CD4-positive, alpha-beta T cell (primary cell): ENCODE data around the gene NYNRIN. TPM values are rescaled to one million over a fixed set of nuclear protein-coding genes. Genes with fewer than 3 reads are reported as not detected.

Experiments
- ATAC-seq: fragments of 200-7000 bp; cut with Tn5 transposase; one replicate; pipeline ENCODE4 v1.10.0; 2022; ENCODE audit warnings: mild to moderate bottlenecking; ENCODE audit not compliant: poor library complexity
- CTCF ChIA-PET: fragments of 350-600 bp; sonication (Branson Sonifier 250); formaldehyde crosslinking; loops from one replicate; lab custom pipeline; 2021; ENCODE audit warnings: antibody characterized with exemption, inconsistent platforms; lab: Charles Lee
- POLR2A ChIA-PET: fragments of 350-600 bp; sonication (Branson Sonifier 250); formaldehyde crosslinking; loops from one replicate; lab custom pipeline; 2021; ENCODE audit warnings: antibody characterized with exemption, inconsistent platforms; lab: Charles Lee
- DNase-seq, 14 experiments: peaks; one replicate each; pipeline ENCODE4 v3.0.0-alpha.2; 2013 to 2020; ENCODE audit warnings: mixed read lengths in 2 of 14
- H3K27ac ChIP-seq, 2 donors: one replicate each; pipeline versions ENCODE4 v1.5.1 to v1.7.0; 2013; ENCODE audit warnings: low read length in 2 of 2, low read depth in 1 of 2, mild to moderate bottlenecking in 1 of 2
- H3K27me3 ChIP-seq, 2 experiments: 1 replicate in 1 of 2; 2 replicates in 1 of 2; pipeline versions ENCODE4 v1.6.1 to v1.7.0; 2013; ENCODE audit warnings: low read length in 2 of 2, control low read depth in 1 of 2, mild to moderate bottlenecking in 1 of 2, moderate library complexity in 1 of 2; ENCODE audit not compliant: insufficient read depth in 2 of 2, control insufficient read depth in 1 of 2
- H3K36me3 ChIP-seq: one replicate; pipeline ENCODE4 v1.6.1; 2013; ENCODE audit warnings: low read length, control low read depth; ENCODE audit not compliant: insufficient read depth
- H3K4me1 ChIP-seq: one replicate; pipeline ENCODE4 v1.6.1; 2013; ENCODE audit warnings: low read length, control low read depth; ENCODE audit not compliant: insufficient read depth
- H3K4me3 ChIP-seq: one replicate; pipeline ENCODE4 v1.5.1; 2013; ENCODE audit warnings: mild to moderate bottlenecking, low read length, moderate library complexity
- H3K9me3 ChIP-seq, 2 experiments: 1 replicate in 1 of 2; 2 replicates in 1 of 2; pipeline versions ENCODE4 v1.6.1 to v1.7.0; 2013; ENCODE audit warnings: low read length in 2 of 2, mild to moderate bottlenecking in 2 of 2, control low read depth in 1 of 2, moderate library complexity in 1 of 2; ENCODE audit not compliant: control insufficient read depth in 1 of 2, insufficient read depth in 1 of 2
- H3K27ac Mint-ChIP-seq: one replicate; pipeline ENCODE4 v1.8.0; 2020; ENCODE audit warnings: mixed read lengths
- H3K27me3 Mint-ChIP-seq: one replicate; pipeline ENCODE4 v1.8.0; 2021; ENCODE audit warnings: mixed read lengths
- H3K36me3 Mint-ChIP-seq: one replicate; pipeline ENCODE4 v1.8.0; 2021; ENCODE audit warnings: low read depth, mixed read lengths
- H3K4me1 Mint-ChIP-seq: one replicate; pipeline ENCODE4 v1.8.0; 2021; ENCODE audit warnings: low read depth, mixed read lengths
- H3K4me3 Mint-ChIP-seq: one replicate; pipeline ENCODE4 v1.8.0; 2020; ENCODE audit warnings: mild to moderate bottlenecking, mixed read lengths
- H3K9me3 Mint-ChIP-seq: one replicate; pipeline ENCODE4 v1.8.0; 2020; ENCODE audit warnings: mixed read lengths
- intact Hi-C, 2 experiments: fragments of 100-400 bp; cut with DNase I in 1 of 2; cut with micrococcal nuclease in 1 of 2; formaldehyde crosslinking; loops; one replicate each; pipeline versions ENCODE4 v1.15.1 to v1.9.0; 2023 to 2025; cut with DNase I, micrococcal nuclease
- total RNA-seq, 174 experiments: library from RNA in 2 of 174; stranded (reverse) in 2 of 174; gene quantifications; one replicate each; pipeline ENCODE4 v1.2.3 and lab custom pipeline; 2021 to 2026
- TF ChIP-seq, protein P1 (sequence below): fragments of 200-600 bp; IDR thresholded peaks from one replicate; pipeline ENCODE4 v1.8.0; 2022; ENCODE audit warnings: antibody characterized with exemption, mild to moderate bottlenecking

NYNRIN gene
- total RNA-seq, 2 experiments from 2014 or later, result 0.08 to 0.25 TPM

- H3K27me3 ChIP-seq, result no peaks in the 10 kb centered on the region
- no peak for ATAC-seq
- DNase-seq, result no peak
- no peaks in the 10 kb centered on the region for H3K27me3 Mint-ChIP-seq
- H3K27ac Mint-ChIP-seq, result no peak overlapping the region
- H3K36me3 ChIP-seq, result no peaks in the 10 kb centered on the region
- no peak overlapping the region for H3K4me3 ChIP-seq
- ChIA-PET POLR2A (no interaction called here), CTCF (no interaction called here)
- H3K4me1 Mint-ChIP-seq, result no peaks in the 10 kb centered on the region
- no peaks in the 10 kb centered on the region for H3K9me3 Mint-ChIP-seq
- intact Hi-C loops, result loop anchor here in 1 of 2 experiments (5.0 kb wide), 1 partner anchor 37 kb away; no protein-coding TSS in a partner anchor
- no peak overlapping the region for H3K4me3 Mint-ChIP-seq
- no peaks in the 10 kb centered on the region for H3K9me3 ChIP-seq
- H3K27ac ChIP-seq, result no peak overlapping the region
- H3K4me1 ChIP-seq, result no peaks in the 10 kb centered on the region
- TF ChIP-seq, protein P1, sequence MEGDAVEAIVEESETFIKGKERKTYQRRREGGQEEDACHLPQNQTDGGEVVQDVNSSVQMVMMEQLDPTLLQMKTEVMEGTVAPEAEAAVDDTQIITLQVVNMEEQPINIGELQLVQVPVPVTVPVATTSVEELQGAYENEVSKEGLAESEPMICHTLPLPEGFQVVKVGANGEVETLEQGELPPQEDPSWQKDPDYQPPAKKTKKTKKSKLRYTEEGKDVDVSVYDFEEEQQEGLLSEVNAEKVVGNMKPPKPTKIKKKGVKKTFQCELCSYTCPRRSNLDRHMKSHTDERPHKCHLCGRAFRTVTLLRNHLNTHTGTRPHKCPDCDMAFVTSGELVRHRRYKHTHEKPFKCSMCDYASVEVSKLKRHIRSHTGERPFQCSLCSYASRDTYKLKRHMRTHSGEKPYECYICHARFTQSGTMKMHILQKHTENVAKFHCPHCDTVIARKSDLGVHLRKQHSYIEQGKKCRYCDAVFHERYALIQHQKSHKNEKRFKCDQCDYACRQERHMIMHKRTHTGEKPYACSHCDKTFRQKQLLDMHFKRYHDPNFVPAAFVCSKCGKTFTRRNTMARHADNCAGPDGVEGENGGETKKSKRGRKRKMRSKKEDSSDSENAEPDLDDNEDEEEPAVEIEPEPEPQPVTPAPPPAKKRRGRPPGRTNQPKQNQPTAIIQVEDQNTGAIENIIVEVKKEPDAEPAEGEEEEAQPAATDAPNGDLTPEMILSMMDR, result no peak
- H3K36me3 Mint-ChIP-seq, result no peaks in the 10 kb centered on the region
Observed at GRCh38 chr14:24379907-24380730, 18.7 kb upstream of the NYNRIN start.

DNA sequence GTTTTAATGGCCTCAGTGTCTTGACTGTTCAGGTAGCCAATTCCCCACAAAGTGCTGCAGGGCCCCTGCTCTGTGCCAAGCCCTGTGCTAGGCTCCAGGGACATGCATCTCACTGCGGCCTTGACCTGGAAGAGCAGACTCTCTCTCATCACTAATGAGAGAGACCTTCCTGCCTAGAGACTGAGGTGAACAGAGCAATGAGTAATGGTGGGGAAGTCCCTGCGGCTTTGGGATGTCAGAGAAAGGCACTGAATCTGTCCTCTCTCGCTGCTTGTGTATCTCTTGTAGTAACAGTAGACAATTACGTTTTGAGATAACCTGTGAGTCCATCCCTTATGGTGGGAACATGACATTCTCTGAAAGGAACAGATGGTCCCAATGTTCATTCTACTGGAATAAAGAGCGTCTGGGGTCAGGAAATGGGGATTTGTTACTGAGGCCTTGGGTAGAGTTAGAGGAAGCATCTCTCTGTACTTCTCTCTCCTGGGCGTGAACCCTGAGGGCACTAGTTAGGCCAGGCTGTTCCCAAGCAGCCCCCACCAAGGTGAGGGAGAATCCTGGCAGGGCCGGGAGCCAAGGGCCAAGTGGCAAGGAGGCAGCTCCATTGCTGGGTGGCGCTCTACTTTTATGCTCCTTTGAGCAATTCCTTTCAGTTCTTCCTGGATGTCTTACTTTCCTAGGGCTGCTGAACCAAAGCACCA is 17.3 kb upstream of the NYNRIN start:
- CTCF ChIA-PET, result no interaction called here

GRCh38 chr14:24382064-24382371 is 16.8 kb upstream of the NYNRIN start:
- Histone ChIP-seq H3K27ac (no peak overlapping the region), H3K9me3 (no peaks in the 10 kb centered on the region), H3K27me3 (no peaks in the 10 kb centered on the region), H3K36me3 (no peaks in the 10 kb centered on the region), H3K4me3 (no peak overlapping the region), H3K4me1 (no peaks in the 10 kb centered on the region)
- TF ChIP-seq, protein P1, result no peak
- H3K9me3 Mint-ChIP-seq, result no peaks in the 10 kb centered on the region
- H3K36me3 Mint-ChIP-seq, result no peaks in the 10 kb centered on the region
- H3K27me3 Mint-ChIP-seq, result peaks cover 9% of the 10 kb centered on the region
- intact Hi-C loops, result loop anchor here in 1 of 2 experiments (5.0 kb wide), 1 partner anchor 35 kb away; no protein-coding TSS in a partner anchor
- H3K27ac Mint-ChIP-seq, result no peak overlapping the region
- DNase-seq (no peak), ATAC-seq (no peak)
- no peak overlapping the region for H3K4me3 Mint-ChIP-seq
- POLR2A ChIA-PET, result no interaction called here
- CTCF ChIA-PET, result no interaction called here
- no peaks in the 10 kb centered on the region for H3K4me1 Mint-ChIP-seq

More for the DNA sequence above, 17.3 kb upstream of the NYNRIN start:
- TF ChIP-seq, protein P1, result no peak
- H3K36me3 ChIP-seq, result no peaks in the 10 kb centered on the region
- no peaks in the 10 kb centered on the region for H3K9me3 ChIP-seq
- H3K9me3 Mint-ChIP-seq, result no peaks in the 10 kb centered on the region
- H3K4me3 ChIP-seq, result no peak overlapping the region
- H3K27ac ChIP-seq, result no peak overlapping the region
- no peaks in the 10 kb centered on the region for H3K4me1 ChIP-seq
- H3K27me3 Mint-ChIP-seq, result peaks cover 4% of the 10 kb centered on the region
- intact Hi-C loops, result loop anchor here in 1 of 2 experiments (5.0 kb wide), 1 partner anchor 36 kb away; no protein-coding TSS in a partner anchor
- DNase-seq (no peak), ATAC-seq (no peak)
- no peak overlapping the region for H3K4me3 Mint-ChIP-seq
- H3K27me3 ChIP-seq, result no peaks in the 10 kb centered on the region
- POLR2A ChIA-PET, result no interaction called here
- no peak overlapping the region for H3K27ac Mint-ChIP-seq
- H3K36me3 Mint-ChIP-seq, result no peaks in the 10 kb centered on the region
- no peaks in the 10 kb centered on the region for H3K4me1 Mint-ChIP-seq
